ENCODE measurements around the gene SPPL3.

DNA sequence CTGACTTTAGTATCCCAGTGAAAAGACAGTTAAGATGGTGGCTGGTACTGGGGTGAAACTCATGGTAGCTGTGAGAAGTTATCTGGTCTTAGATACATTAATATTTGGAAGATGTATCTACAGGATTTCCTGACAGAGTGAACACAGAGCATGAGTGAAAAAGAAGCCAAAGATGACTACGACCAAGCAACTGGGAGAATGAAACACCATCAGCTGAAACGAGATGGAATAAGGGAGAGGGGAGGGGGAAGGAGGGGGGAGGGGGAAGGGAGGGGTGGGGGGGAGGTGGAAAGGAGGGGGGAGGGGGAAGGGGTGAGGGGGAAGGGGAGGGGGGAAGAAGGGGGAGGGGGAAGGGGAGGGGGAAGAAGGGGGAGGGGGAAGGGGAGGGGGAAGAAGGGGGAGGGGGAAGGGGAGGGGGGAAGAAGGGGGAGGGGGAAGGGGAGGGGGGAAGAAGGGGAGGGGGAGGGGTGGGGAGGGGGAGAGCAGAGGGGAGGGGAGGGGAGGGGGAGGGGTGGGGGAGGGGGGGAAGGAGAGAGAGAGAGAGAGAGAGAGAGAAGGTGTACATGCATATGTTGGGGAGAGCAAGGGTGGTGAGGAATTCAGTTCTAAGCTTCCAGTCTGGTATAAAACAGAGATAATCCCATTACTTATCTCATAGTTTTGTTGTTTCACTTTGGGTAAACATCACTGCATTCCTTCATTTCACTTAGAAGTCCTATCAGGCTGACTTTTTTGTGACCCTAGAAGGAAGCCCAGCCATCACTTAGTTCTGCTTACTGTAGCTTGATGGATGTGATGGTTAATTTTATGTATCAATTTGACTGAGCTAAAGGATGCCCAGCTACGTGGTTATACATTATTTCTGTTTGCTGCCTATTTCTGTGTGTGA, 73.9 kb downstream of the SPPL3 start:
- TF ChIP-seq, protein P1, sequence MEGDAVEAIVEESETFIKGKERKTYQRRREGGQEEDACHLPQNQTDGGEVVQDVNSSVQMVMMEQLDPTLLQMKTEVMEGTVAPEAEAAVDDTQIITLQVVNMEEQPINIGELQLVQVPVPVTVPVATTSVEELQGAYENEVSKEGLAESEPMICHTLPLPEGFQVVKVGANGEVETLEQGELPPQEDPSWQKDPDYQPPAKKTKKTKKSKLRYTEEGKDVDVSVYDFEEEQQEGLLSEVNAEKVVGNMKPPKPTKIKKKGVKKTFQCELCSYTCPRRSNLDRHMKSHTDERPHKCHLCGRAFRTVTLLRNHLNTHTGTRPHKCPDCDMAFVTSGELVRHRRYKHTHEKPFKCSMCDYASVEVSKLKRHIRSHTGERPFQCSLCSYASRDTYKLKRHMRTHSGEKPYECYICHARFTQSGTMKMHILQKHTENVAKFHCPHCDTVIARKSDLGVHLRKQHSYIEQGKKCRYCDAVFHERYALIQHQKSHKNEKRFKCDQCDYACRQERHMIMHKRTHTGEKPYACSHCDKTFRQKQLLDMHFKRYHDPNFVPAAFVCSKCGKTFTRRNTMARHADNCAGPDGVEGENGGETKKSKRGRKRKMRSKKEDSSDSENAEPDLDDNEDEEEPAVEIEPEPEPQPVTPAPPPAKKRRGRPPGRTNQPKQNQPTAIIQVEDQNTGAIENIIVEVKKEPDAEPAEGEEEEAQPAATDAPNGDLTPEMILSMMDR (IDR thresholded peaks at IDR 0.05): no peak
- no peak for TF ChIP-seq EZH2 (IDR thresholded peaks at IDR 0.05)
